HG02938 (cell line): ENCODE measurements around the gene SND1.
A peak's percentile ranks its signal among the peaks of the same experiment; 100 is the strongest.
"Not testable (repeated sequence)": the region's sequence is repeated elsewhere in the genome, so short reads cannot be mapped to it uniquely, and the experiment has no call there.

Source experiments
- ATAC-seq: cut with Tn5 transposase; IDR thresholded peaks from one replicate; pipeline ENCODE4 v1.9.1; 2021; ENCODE audit warnings: mild to moderate bottlenecking, moderate library complexity; ENCODE audit not compliant: unreplicated experiment

SND1 gene

DNA sequence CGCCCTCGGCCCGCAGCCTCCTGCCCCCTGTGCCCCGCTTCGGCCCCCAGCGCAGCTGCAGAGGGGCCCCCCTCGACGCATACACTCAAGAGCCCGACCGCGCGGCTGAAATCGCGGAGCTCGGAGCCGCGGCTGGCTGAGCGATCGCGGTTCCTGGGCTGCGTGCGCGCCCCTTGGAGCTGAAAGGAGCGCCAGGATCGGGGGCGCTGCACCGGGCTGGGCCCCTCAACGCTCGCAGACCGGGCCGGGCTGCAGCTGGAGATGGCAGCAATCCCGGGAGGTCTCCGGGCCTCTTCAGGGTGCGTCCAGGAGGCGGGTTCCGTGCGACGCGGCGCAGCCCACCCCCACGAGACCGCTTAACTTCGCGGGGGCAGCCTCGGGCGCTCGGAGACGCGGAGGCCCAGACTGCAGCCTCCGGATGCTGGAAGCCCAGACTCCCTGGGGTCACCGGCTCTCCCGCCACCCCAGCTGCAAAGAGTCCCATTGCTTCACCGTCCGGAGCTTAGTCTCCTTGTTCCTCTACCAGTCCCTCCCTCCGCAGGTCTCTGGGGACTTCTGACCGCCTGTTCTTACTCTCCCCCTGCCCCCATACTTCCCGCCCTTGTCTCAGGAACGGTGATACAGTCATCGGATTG is 452.2 kb downstream of the SND1 start:
- no peak for ATAC-seq

DNA sequence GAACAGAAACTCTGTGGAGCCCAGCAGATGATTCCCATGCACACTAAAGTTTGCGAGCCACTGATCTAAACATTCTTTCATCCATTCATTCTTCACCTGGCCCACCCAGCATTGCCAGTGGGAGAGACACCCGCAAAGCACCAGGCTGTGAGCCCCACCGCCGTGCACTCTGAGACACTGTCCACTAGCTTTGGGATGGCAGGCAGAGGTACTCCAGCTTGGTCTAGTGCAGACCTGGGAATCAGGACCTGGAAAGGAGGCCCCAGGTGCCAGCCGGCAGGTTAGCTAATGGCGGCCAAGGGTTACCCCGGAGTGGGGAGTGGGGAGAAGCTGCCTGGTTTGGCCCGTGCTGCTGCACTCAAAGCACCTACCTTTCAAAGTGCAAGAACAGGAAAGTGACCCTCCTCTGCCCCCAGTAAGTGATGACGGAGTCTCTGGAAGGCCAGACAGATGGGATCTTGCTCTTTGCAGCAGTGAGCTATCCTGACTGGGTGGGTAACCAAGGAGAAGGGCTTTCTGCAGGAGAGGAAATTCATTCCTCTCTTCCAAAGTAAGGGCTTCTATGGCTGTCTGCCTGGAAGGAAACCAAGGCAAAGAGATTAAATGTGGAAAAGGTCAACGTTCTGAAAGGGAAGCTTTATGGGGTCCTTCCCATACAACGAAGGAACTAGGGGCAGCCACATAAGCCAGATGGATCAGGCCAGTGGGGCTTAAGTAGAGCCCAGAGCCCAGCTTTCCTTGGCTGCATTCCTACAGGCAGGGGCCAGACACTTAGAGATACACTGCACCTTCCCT is 453.4 kb downstream of the SND1 start:
- no peak for ATAC-seq

DNA sequence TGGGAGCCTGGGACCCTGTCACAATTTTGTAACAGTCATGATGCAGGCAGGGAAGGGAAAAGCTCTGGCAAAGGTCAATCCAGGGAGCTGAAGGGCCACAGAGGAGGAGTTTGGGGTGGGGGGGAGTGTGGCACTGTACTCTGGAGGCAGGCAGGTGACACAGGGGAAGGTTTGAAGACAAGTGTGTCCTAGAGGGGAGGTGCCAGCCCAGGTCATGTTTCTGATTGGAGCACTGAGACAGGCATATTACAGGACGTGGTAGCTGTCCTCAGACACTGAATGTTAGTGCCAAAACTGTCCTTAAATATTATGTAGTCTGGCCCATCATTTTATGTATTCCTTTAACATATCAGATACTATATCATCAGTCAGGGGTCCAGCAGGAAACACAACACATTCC is 454.8 kb downstream of the SND1 start:
- ATAC-seq, result no peak

DNA sequence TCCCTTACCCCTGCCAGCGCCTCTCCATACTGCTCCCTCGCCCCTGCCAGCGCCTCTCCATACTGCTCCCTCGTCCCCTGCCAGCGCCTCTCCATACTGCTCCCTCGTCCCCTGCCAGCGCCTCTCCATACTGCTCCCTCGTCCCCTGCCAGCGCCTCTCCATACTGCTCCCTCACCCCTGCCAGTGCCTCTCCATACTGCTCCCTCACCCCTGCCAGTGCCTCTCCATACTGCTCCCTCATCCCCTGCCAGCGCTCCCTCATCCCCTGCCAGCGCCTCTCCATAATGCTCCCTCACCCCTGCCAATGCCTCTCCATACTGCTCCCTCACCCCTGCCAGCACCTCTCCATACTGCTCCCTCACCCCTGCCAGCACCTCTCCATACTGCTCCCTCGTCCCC is 455.5 kb downstream of the SND1 start:
- not testable (repeated sequence) for ATAC-seq

DNA sequence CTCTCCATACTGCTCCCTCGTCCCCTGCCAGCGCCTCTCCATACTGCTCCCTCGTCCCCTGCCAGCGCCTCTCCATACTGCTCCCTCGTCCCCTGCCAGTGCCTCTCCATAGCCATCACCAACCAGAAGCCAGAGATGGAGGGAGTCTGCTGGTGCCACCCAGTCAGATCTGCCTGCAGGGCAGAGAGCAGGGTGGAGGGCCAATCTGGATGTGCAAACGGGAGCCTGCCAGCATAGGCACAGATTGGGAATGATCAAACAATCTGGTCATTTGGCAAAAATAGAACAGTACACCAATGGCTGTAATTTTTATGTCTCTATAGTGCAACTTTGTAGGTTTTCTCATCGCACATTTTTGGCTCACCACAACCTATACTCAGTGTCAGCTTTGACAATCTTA is 456.1 kb downstream of the SND1 start:
- no peak for ATAC-seq

DNA sequence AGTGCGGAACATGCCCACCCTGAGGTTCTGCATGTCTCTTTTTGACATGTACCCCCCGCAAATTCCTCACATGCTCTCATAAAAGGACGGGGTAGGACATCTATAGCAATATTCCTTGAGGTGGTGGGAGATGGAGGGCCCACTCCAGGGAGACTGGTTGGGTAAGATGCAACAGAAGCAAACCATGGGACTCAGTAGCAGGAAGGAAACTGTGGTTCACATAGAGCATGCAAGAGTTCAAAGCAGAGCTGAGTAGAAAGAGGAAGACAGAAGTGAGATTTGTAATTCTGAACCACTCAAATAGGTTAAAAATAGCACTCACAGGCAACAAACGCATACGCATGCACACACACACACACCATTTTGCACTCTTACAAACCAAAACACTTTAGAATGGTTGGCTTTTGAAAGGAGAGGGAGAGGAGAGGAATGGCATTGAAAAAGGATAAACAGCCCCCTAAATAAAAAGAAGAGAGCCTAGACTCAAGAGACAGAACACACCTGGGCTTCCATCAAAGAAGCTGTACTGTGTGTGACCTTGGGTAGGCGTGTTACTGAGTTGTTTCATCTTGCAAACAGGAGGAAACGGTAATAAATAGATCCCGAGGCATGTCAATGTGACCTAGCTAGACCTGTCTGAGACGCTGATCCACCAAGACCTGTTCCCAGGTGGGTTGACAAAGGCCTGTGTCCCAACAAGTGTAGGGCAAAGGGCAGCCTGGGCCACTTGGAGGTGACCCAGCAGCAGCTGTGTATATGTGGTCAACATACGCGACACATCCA is 456.8 kb downstream of the SND1 start:
- ATAC-seq, result peak; percentile 97

DNA sequence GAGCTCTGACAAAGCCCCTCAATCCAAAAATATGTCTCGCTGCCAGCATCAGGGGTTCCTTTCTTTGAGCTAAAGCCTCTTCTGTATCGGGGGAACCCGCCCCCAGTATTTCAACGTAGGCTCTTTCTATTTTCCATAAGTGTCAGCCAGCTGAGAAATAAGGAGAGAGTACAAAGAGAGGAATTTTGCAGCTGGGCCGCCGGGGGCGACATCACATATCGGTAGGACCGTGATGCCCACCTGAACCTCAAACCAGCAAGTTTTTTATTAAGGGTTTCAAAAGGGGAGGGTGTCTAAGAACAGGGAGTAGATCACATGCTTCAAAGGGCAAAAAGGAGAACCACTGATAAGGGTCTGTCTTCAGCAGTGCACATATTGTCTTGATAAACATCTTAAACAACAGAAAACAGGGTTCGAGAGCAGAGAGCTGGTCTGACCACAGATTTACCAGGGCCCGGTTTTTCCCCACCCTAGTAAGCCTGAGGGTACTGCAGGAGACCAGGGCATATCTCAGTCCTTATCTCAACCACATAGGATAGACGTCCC is 457.5 kb downstream of the SND1 start:
- ATAC-seq, result not testable (repeated sequence)

DNA sequence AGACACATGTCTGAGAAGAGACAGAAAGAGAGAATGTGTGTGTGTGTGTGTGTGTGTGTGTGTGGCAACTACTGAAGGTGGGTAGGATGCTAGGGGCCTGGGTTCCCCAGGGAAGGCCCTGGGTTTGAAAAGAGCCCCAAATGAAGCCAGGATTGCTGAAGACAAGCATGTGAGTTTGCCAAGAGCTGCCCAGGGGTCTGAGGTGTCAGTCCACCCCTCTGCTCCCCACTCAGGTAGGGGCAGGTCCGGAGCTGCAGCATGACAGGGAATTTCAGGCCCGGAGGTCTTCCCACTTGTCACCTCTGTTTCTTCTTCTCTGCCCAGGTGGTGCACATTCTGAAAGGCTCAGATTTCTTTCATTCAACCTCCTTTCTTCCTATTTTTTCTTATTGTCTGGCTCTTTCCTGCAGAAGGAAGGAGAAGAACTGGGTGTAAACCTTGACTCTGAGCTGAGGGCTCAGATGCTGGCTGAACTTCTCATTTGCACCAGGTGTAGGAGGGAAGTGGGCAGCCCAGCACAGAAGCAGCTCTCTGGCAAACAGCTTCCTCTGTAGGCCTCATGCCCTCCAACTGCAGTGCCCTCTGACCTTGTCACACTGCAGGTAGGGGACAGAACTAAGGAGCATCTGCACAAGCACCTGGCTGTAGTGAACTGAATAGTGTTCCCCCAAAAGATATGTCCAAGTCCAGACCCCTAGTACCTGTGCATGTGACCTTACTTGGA is 458.8 kb downstream of the SND1 start:
- ATAC-seq, result no peak

DNA sequence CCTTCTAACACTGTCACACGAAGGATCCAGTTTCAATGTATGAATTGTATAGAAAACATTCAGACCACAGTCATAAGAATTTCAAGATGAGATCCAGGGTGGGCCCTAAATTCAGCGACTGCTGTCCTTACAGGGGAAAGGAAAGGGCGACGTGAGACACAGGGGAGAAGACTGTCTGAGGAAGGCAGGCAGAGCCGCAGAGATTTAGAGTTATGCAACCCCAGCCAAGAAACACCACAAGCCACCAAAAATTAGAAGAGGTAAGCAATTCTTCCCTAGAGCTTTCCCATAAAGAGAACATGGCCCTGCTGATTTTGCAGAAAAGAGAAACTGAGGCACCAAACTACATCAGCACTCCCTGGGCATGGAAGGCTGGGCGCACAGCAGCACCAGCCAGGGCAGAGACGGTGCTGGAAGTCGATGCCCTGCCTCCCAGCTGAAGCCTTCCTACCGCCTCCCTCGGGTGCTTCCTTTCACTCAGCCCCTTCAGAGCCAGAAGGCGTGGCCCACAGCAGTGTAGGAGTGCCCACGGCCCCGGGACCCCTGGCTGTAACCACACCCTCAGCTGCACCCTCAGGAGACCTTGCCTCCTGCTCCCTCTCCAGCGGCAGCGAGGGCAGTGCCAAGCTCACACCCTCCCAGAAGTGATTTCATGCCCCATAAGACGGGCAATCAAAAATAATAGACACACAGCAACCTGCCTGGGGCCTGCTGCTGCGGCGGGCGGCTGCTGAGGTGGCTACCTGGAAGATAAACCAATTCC is 460.2 kb downstream of the SND1 start:
- no peak for ATAC-seq

DNA sequence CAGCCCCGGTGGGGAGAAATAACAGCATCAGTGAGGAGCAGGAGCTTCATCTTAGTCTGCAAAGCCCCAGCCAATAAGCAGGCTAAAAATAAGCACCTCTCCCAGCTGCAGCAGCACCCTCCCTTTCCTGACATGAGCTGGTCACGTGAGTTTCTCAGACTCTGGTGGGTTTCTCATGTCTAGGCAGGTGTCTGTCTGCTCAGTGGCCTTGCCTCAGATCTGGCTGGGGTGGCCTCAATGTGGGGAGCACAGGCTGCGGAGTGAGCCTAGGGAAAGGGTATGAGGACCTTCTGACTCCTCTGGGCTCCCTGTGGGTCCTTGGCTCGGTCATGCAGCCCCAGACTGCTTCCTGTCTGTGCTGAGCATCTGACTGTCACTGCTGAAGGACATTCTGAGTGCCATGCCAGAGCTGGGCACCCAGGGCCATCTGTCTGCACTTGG is 460.8 kb downstream of the SND1 start:
- no peak for ATAC-seq

DNA sequence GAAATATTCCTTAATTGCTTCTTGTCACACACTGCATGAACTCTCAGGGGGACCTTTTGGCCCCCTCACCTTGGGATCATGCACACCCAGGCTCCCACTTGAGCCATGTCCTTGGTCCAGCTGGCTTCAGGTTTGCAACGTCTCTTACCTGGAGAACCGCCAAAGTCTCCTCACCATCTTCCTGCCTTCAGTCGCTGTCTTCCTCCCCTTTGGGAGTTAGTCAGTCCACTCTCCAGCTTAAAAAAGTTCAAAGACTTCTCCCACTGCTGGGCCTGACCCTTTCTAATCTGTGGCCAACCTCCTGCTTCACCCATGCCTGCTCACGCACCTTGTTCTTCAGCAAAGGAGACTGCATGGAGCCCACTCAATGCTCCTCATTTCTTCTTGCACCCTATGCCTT is 461.8 kb downstream of the SND1 start:
- no peak for ATAC-seq

DNA sequence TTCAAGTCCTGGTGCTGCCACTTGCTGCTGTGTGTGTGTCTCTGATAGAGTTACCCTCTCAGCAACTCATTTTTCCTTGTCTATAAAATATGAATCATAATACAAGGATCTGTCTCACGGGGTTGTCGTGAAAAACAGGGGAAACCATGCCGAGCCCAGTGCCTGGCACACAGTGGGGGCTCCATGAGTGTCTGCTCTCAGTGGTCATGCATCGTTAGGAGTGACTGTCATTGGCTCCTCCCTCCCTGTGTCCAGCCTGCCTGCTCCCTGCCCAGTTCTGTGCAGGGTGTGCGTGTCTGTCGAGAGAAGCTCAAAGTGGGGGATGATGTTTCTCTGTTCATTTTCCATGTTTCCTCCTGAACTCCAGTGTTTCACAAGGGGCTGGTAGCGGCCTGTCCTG is 462.8 kb downstream of the SND1 start:
- ATAC-seq, result no peak

DNA sequence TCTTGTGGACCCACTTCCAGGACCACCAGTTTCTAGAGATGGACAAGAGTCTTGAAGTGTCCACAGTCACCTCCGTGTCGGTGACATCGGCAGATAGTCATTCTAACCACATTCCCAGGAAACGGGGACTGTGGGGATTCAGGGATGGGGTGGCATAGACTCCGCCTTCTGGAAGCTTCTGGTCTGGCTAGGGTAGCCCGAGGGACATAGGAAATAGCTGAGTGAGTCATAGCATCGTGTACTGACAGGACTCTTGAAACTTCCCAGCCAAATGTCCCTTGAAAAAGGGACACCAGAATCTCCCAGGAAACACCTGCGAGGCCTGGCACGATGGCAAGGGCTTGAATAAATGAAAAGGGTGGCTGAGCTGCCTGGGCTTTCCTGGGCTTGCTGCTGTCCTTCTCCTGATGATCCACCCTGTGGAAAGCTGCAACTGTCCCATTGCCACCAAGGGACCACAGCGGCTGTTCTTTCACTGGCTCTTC is 463.4 kb downstream of the SND1 start:
- ATAC-seq, result no peak

DNA sequence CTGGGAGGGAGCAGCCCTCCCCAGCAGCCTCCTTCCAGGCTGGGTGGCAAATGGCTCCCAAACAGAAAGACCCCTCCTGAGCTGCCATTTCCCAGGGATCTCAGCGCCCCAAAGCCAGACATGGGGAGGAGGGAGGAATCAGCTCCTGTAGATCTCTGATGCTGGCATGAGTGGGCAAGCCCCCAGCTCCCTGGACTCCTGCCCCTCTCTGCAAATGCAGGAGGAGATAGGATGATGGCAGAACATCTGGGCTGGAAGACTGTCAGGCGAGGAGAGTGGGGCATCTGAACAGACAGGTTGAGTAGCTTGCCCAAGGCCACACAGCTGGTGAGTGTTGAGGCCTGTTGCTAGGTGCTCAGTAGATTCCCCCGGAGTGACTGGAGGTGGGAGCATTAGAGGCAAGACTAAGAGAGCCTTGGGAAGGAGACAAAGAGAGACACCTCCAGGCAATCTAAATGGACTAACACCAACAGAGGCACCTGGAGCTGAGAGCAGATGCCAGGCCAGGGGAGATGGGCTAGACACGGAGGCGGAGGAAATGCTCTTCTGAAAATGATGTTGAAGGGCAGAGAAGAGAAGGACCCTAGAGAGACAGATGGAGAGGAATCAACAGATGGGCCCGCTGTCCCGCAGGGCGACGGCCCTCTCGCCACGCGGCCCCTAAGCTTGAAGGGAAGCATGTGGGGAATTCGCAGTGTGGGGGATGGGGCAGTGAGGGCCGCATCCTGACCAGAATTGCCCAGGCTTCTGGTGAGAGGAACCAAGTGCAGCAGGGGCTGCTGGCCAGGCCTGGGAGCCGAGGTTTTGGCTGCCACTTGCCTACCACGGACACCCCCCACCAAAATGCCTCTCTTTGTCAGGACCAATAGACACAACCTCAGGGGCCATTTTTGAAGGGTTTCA is 464.1 kb downstream of the SND1 start:
- ATAC-seq, result no peak

DNA sequence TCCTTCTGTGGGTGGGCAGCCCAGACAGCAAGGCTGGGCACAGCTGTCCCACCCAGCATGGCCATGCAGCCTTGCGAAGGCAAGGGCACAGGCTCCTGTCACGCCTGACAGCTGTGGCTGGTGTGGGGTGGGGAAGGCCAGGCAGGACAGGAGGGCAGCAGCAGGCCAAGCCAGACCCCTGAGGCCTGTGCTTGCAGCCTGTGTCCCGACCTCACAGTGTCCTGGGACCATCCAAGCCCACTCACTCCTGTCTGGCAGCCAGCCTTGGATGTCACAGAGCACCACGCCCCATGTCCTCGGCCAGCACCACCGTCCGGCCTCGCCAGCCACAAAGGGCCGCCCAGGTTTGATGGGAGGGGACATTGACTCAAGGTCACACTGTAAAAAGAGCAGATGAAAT is 464.7 kb downstream of the SND1 start:
- ATAC-seq, result no peak

DNA sequence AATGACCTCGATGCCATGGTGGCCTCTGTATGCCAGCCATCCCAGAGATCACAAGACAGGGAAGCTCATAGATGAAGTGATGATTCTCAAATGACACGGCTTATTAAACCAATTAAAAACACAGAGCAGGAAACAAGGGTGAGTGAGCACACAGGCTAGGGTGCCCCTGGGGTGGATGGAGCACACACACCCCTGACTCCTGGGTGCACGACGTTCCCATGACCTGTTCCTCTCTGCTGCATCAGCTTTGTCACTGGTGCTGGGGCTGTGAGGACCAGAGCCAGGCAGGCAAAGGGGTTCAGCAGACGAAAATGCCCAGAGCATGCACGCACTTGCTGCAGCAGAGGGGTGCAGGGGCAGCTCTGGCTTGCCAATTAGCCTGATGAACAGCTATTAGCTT is 465.7 kb downstream of the SND1 start:
- ATAC-seq, result no peak

DNA sequence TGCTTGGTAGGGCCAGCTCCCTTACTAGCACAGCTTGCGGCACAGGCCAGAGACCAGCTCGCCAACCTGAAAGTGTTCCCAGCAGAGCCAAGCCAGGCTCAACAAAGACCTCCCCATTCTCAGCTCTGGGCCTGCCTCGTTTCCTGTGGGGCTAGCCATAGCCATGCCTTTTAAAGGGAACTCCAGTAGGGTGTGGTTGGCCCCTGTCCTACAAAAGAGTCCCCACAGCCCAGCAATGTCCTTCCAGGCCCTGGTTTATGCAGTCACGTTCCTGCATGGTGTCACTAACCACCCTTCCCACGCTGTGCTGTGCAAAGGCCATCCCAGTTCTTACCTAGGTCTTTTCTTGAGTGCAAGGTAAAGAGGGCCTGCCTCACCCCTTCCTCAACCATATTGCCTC is 467.0 kb downstream of the SND1 start:
- ATAC-seq, result no peak

DNA sequence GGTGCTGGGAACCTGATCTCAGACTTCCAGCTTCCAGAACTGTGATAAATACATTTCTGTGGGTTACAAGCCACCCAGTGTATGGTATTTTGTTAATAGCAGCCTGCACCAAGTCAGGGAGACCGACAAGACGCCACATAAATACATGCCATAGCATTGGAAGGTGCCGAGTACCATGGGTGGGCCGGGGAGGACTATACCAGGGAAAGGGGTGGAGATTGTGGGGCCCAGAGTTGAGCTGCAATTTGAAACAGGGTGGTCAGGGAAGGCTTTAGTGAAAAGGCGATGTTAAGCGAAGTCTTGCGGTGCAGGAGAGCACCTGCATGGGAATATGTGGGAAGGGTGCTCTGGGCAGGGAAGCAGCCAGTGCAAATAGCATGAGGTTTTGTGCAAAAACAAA is 468.1 kb downstream of the SND1 start:
- no peak for ATAC-seq

DNA sequence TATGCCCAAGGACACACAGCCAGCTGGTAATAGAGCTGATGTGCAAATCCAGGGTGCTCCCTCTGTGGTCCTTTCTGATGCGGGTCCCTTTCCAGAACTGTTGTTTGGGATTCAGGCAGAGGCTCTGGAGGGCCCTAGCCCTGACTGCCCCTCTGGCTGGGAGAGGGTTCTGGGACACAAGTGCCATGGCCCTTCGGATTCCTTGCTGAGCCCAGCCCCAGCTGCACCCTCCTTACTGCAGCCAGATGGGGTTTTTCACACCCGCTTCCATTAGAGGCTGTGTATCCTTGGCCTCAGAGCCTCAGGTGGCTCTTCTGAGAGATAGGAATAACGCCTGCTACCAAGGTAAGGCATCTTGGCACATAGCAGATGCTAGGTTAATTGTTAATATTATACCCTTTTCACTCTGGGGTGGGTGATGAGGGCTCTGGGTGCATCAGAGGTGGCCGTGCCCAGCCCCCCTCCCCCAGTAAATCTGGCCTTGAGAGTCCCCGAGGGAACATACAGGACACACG is 469.0 kb downstream of the SND1 start:
- ATAC-seq, result no peak
